Gastroesophageal sphincter (tissue), 4 donors: ENCODE measurements around the gene BCL2. TPM values are rescaled to one million over a fixed set of nuclear protein-coding genes. Genes with fewer than 3 reads are reported as not detected.

ENCODE experiments used
- ATAC-seq: fragments of 150-250 bp; one replicate; pipeline ENCODE4 v1.9.1; 2016; ENCODE audit warnings: mild to moderate bottlenecking, moderate library complexity
- H3K27ac ChIP-seq, 4 donors: fragments of 200-600 bp; sonication (generic) in 3 of 4; 1 replicate in 3 of 4; 2 replicates in 1 of 4; pipeline ENCODE4 v1.5.1; 2016 to 2019
- H3K27me3 ChIP-seq: fragments of 200-600 bp; sonication (generic); one replicate; pipeline ENCODE4 v1.5.1; 2019
- H3K36me3 ChIP-seq, 2 donors: fragments of 200-600 bp; sonication (generic); one replicate each; pipeline ENCODE4 v1.5.1; 2019; ENCODE audit warnings: control low read depth in 1 of 2
- H3K4me1 ChIP-seq, 3 donors: fragments of 200-600 bp; sonication (generic); 1 replicate in 2 of 3; 2 replicates in 1 of 3; pipeline ENCODE4 v1.5.1; 2016 to 2019; ENCODE audit warnings: control low read depth in 2 of 3
- H3K4me3 ChIP-seq, 2 donors: fragments of 200-600 bp; sonication (generic); one replicate each; pipeline ENCODE4 v1.5.1; 2019; ENCODE audit warnings: mild to moderate bottlenecking in 1 of 2, moderate library complexity in 1 of 2
- H3K9me3 ChIP-seq, 3 donors: fragments of 200-600 bp; sonication (generic); one replicate each; pipeline ENCODE4 v1.5.1; 2017 to 2019; ENCODE audit warnings: control low read depth in 2 of 3
- CTCF ChIP-seq, 4 experiments: fragments of 200-600 bp in 2 of 4; fragments of 450-650 bp in 2 of 4; sonication (generic) in 1 of 4; IDR thresholded peaks; one replicate each; pipeline ENCODE4 v1.5.1; 2017 to 2019; ENCODE audit warnings: antibody characterized with exemption in 4 of 4, mild to moderate bottlenecking in 2 of 4, moderate library complexity in 2 of 4
- EP300 ChIP-seq: sonication (generic); formaldehyde crosslinking; IDR thresholded peaks from one replicate; pipeline ENCODE4 v1.6.1; 2017; ENCODE audit warnings: antibody characterized with exemption, mild to moderate bottlenecking
- POLR2A ChIP-seq, 2 donors: fragments of 450-650 bp; IDR thresholded peaks; one replicate each; pipeline ENCODE4 v1.6.1; 2017; ENCODE audit warnings: antibody characterized with exemption in 2 of 2, mild to moderate bottlenecking in 2 of 2, moderate library complexity in 1 of 2
- POLR2AphosphoS5 ChIP-seq: sonication (generic); formaldehyde crosslinking; IDR thresholded peaks from one replicate; pipeline ENCODE4 v1.6.1; 2017; ENCODE audit warnings: antibody characterized with exemption
- WGBS, 2 donors: methylation state at CpG; one replicate each; pipeline ENCODE4 v1.1.5; 2018; ENCODE audit warnings: low coverage in 1 of 2; 5-methylcytosine and 5-hydroxymethylcytosine counted together
- total RNA-seq, 4 donors: library from RNA; depleted of rRNA; stranded (reverse); fragments of >200 nt; gene quantifications; one replicate each; pipeline ENCODE4 v1.1.0, GENCODE V29; 2016

BCL2 gene
- total RNA-seq, 4 donors from 2014 or later: 31.2 to 41.7 (median 32.7) TPM

GRCh38 chr18:63102941-63103744 lies 216.4 kb downstream of the BCL2 start:
- TF ChIP-seq EP300: no peak
- TF ChIP-seq CTCF (IDR thresholded peaks at IDR 0.05): no peak
- TF ChIP-seq POLR2A (IDR thresholded peaks at IDR 0.05): no peak
- no peak for TF ChIP-seq POLR2AphosphoS5
- H3K27me3 ChIP-seq: no peaks in the 10 kb centered on the region
- H3K4me3 ChIP-seq: no peak overlapping the region
- no peak overlapping the region for H3K27ac ChIP-seq
- no peak for ATAC-seq
- no peaks in the 10 kb centered on the region for H3K9me3 ChIP-seq
- 64 to 80% methylated on average over 5 to 6 of the region's 7 CpGs for WGBS, 2 donors
- no peaks in the 10 kb centered on the region for H3K36me3 ChIP-seq
- H3K4me1 ChIP-seq: no peaks in the 10 kb centered on the region

GRCh38 chr18:63100630-63101055 lies 218.9 kb downstream of the BCL2 start:
- no peaks in the 10 kb centered on the region for H3K36me3 ChIP-seq
- H3K27me3 ChIP-seq: no peaks in the 10 kb centered on the region
- ATAC-seq: no peak
- H3K27ac ChIP-seq: no peak overlapping the region
- no peak overlapping the region for H3K4me3 ChIP-seq
- peaks cover 0 to 20% (median 6%) of the 10 kb centered on the region in 3 donors for H3K4me1 ChIP-seq
- H3K9me3 ChIP-seq: no peaks in the 10 kb centered on the region
- 93 to 100% methylated on average over 1 to 6 of the region's 7 CpGs for WGBS, 2 donors
- TF ChIP-seq POLR2AphosphoS5 (no peak), EP300 (no peak), CTCF (IDR thresholded peaks at IDR 0.05) (no peak), POLR2A (IDR thresholded peaks at IDR 0.05) (no peak)

GRCh38 chr18:63099848-63100629 lies 219.5 kb downstream of the BCL2 start:
- TF ChIP-seq EP300 (no peak), CTCF (IDR thresholded peaks at IDR 0.05) (no peak), POLR2A (IDR thresholded peaks at IDR 0.05) (no peak), POLR2AphosphoS5 (no peak)
- no peaks in the 10 kb centered on the region for H3K36me3 ChIP-seq
- H3K4me3 ChIP-seq: no peak overlapping the region
- H3K27ac ChIP-seq: no peak overlapping the region
- 76 to 80% methylated on average over 4 to 6 of the region's 10 CpGs for WGBS, 2 donors
- no peaks in the 10 kb centered on the region for H3K9me3 ChIP-seq
- no peak for ATAC-seq
- H3K27me3 ChIP-seq: no peaks in the 10 kb centered on the region
- H3K4me1 ChIP-seq: peaks cover 0 to 20% (median 6%) of the 10 kb centered on the region in 3 donors

- TF ChIP-seq POLR2A (IDR thresholded peaks at IDR 0.05): no peak
- WGBS, 2 donors: 64 to 100% methylated on average over 2 to 8 of the region's 14 CpGs
- no peak for ATAC-seq
- Histone ChIP-seq H3K9me3 (no peaks in the 10 kb centered on the region), H3K4me1 (peaks cover 0 to 20% (median 6%) of the 10 kb centered on the region in 3 donors), H3K36me3 (no peaks in the 10 kb centered on the region), H3K4me3 (no peak overlapping the region), H3K27me3 (no peaks in the 10 kb centered on the region), H3K27ac (no peak overlapping the region)
Observed at GRCh38 chr18:63099091-63099840, 220.3 kb downstream of the BCL2 start.
